ENCODE data around the gene SOX12.

SOX12 gene

DNA sequence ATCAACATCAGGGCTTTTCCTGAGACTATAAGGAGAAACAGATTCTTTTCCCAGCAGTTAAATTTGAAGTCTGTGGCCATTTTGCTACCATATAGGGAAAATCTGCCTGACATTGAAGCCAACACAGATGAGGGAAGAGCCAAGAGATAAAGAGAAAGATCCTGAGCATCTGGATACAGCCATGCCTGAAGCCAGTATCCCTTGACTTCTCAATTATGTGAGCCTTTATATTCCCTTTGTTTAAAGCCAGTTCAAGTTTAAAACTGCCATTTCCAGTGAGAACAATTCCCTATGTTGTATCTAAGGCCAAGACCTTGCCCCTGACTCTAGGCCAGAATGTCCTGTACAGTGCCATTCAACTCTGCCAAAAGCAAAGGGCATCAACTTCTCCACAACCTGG, 17.8 kb downstream of the SOX12 start:
- no peak overlapping the region for H3K27ac ChIP-seq (replicated peaks)
- H3K4me3 ChIP-seq (replicated peaks; ENCODE audit: insufficient read depth, low read length): no peak overlapping the region
- DNase-seq (ENCODE audit: low read depth in 1 of 2, low spot score in 1 of 2): no peak
- TF ChIP-seq GABPA (IDR thresholded peaks at IDR 0.05; ENCODE audit: low read depth) (no peak), POLR2AphosphoS5 (IDR thresholded peaks at IDR 0.05; ENCODE audit: low read depth) (no peak), SPI1 (IDR thresholded peaks at IDR 0.05; ENCODE audit: borderline replicate concordance, low read depth) (no peak)
- TF ChIP-seq, protein P1, sequence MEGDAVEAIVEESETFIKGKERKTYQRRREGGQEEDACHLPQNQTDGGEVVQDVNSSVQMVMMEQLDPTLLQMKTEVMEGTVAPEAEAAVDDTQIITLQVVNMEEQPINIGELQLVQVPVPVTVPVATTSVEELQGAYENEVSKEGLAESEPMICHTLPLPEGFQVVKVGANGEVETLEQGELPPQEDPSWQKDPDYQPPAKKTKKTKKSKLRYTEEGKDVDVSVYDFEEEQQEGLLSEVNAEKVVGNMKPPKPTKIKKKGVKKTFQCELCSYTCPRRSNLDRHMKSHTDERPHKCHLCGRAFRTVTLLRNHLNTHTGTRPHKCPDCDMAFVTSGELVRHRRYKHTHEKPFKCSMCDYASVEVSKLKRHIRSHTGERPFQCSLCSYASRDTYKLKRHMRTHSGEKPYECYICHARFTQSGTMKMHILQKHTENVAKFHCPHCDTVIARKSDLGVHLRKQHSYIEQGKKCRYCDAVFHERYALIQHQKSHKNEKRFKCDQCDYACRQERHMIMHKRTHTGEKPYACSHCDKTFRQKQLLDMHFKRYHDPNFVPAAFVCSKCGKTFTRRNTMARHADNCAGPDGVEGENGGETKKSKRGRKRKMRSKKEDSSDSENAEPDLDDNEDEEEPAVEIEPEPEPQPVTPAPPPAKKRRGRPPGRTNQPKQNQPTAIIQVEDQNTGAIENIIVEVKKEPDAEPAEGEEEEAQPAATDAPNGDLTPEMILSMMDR (IDR thresholded peaks at IDR 0.05; ENCODE audit: insufficient read depth, low read length): no peak
- TF ChIP-seq, protein P2, sequence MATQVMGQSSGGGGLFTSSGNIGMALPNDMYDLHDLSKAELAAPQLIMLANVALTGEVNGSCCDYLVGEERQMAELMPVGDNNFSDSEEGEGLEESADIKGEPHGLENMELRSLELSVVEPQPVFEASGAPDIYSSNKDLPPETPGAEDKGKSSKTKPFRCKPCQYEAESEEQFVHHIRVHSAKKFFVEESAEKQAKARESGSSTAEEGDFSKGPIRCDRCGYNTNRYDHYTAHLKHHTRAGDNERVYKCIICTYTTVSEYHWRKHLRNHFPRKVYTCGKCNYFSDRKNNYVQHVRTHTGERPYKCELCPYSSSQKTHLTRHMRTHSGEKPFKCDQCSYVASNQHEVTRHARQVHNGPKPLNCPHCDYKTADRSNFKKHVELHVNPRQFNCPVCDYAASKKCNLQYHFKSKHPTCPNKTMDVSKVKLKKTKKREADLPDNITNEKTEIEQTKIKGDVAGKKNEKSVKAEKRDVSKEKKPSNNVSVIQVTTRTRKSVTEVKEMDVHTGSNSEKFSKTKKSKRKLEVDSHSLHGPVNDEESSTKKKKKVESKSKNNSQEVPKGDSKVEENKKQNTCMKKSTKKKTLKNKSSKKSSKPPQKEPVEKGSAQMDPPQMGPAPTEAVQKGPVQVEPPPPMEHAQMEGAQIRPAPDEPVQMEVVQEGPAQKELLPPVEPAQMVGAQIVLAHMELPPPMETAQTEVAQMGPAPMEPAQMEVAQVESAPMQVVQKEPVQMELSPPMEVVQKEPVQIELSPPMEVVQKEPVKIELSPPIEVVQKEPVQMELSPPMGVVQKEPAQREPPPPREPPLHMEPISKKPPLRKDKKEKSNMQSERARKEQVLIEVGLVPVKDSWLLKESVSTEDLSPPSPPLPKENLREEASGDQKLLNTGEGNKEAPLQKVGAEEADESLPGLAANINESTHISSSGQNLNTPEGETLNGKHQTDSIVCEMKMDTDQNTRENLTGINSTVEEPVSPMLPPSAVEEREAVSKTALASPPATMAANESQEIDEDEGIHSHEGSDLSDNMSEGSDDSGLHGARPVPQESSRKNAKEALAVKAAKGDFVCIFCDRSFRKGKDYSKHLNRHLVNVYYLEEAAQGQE (IDR thresholded peaks at IDR 0.05; ENCODE audit: insufficient replicate concordance, low read depth): no peak
- H3K27me3 ChIP-seq (ENCODE audit: insufficient read depth, poor library complexity, severe bottlenecking): no peaks in the 10 kb centered on the region

DNA sequence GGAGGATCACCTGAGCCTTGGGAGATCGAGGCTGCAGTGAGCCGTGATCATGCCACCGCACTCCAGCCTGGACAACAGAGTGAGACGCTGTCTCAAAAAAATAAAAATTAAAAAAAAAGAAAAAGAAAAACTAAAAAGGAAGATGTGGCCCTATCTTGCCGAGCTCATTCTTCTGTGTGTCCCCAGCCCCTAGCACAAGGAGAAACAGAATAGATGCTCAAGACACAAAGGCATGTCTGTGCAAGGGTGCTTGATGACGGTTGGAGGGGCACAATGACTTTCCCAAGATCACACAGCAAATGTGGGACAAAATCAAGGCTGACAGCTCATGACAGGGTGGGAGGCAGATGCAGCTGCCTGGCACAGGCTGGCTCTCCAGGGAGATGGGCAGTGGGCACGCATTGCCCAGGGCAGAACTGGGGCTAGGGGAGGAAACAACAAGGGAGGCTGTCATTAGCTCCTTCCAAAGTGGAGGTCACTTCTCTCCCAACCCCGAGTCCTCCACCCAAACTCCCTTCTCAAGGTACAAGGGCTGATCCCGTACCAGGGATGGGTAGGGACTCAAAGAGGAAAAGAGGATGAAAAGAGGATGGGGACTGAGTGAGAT, 20.8 kb downstream of the SOX12 start:
- no peak for DNase-seq (ENCODE audit: low read depth in 1 of 2, low spot score in 1 of 2)
- TF ChIP-seq GABPA (IDR thresholded peaks at IDR 0.05; ENCODE audit: low read depth) (no peak), SPI1 (IDR thresholded peaks at IDR 0.05; ENCODE audit: borderline replicate concordance, low read depth) (no peak), POLR2AphosphoS5 (IDR thresholded peaks at IDR 0.05; ENCODE audit: low read depth) (no peak)
- TF ChIP-seq, protein P2 (IDR thresholded peaks at IDR 0.05; ENCODE audit: insufficient replicate concordance, low read depth): no peak
- TF ChIP-seq, protein P1 (IDR thresholded peaks at IDR 0.05; ENCODE audit: insufficient read depth, low read length): no peak
- Histone ChIP-seq H3K27me3 (ENCODE audit: insufficient read depth, poor library complexity, severe bottlenecking) (no peaks in the 10 kb centered on the region), H3K27ac (replicated peaks) (no peak overlapping the region), H3K4me3 (replicated peaks; ENCODE audit: insufficient read depth, low read length) (no peak overlapping the region)

DNA sequence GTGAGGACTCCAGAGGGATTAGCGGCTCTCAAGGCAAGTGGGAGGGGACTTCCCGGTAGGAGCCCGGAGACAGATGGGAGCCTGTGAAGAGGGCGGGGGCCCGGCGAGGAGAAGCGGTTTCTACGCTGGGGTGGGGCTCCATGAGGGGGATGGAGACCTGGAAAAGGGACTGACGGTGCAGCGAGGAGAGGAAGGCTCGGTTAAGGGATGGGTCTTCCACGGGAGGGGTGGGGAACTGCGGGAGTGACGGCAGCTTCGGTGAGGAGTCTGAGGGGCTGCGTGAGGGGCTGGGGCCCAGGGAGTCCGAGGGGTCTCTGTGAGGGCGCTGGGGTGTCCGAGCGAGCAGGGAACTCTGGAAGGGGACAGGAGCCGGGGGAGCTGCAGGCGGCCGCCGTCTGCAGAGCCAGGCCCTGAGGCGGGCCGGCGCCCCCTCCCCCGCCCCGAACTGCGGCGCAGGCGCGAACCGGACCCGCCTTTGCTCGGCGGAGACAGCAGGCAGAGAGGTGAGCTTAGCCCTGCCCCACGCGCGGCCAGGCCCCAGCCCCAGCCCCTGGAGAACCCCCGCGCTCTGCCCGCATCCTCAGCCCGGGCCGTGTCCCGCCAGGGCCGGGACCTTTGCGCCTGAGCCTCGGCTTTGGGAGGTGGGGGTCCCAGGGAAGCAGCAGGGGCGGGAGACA, 21.4 kb downstream of the SOX12 start, which contains the start of gene NRSN2:
TSS of gene NRSN2 (plus strand) at position 472 of the 677 bp plus-strand sequence. CDS start 2,533 bp downstream, outside the sequence.
- H3K27me3 ChIP-seq (ENCODE audit: insufficient read depth, poor library complexity, severe bottlenecking): no peaks in the 10 kb centered on the region
- TF ChIP-seq, protein P2 (IDR thresholded peaks at IDR 0.05; ENCODE audit: insufficient replicate concordance, low read depth): no peak
- no peak for TF ChIP-seq SPI1 (IDR thresholded peaks at IDR 0.05; ENCODE audit: borderline replicate concordance, low read depth)
- TF ChIP-seq, protein P1 (IDR thresholded peaks at IDR 0.05; ENCODE audit: insufficient read depth, low read length): no peak
- no peak for TF ChIP-seq GABPA (IDR thresholded peaks at IDR 0.05; ENCODE audit: low read depth)
- no peak for TF ChIP-seq POLR2AphosphoS5 (IDR thresholded peaks at IDR 0.05; ENCODE audit: low read depth)
- no peak for DNase-seq (ENCODE audit: low read depth in 1 of 2, low spot score in 1 of 2)
- peak within 1 kb of the TSS; percentile 52 for H3K27ac ChIP-seq (replicated peaks)
- peak within 1 kb of the TSS; percentile 60 for H3K4me3 ChIP-seq (replicated peaks; ENCODE audit: insufficient read depth, low read length)

Data from HL-60 (cell line).